HG03439 (cell line): ENCODE results near the gene ATAD3B.
"Not testable (repeated sequence)": the region's sequence is repeated elsewhere in the genome, so short reads cannot be mapped to it uniquely, and the experiment has no call there.

Experiments used
- ATAC-seq: cut with Tn5 transposase; IDR thresholded peaks from one replicate; pipeline ENCODE4 v1.9.1; 2021; ENCODE audit warnings: mild to moderate bottlenecking, moderate library complexity; ENCODE audit not compliant: unreplicated experiment

The ATAD3B gene

GRCh38 chr1:1432951-1433803 is 38.4 kb upstream of the ATAD3B start:
- no peak for ATAC-seq

GRCh38 chr1:1433804-1434130 is 37.8 kb upstream of the ATAD3B start:
- no peak for ATAC-seq

DNA sequence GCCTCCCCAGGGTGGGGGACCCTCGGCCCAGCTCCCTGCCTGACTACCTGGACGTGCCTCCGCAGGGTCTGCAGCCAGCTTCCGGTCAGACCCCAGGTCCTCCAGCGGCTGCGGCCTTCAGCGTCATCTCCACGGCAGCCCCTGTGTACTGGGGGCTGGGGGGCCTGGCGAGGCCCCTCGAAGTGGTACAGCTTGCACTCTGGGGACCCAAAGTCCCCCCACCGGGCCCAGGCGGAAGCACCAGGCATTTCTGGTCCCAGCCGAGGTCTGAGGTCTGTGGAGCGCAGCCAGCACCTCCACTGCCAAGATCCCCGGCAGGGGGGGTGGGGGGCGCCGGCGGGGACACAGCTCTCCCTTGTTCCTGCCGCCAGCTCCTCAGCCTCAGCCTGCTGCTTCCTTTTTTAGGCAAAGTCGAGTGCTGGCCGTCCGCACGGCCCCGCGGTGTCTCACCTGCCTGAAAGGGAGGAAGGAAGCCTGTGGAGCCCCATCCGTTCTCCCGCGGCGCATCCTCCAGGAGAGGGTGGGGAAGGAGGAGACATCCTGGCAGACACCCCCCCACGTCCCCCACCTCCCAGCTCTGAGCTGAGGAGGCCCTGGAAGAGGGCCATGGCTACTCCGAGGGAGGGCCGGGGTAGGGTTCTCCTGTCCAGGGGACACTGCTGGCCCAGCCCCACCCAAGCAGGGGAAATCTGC is 37.3 kb upstream of the ATAD3B start:
- ATAC-seq = no peak

- no peak for ATAC-seq
These were observed 36.8 kb upstream of the ATAD3B start for GRCh38 chr1:1434824-1435105.

DNA sequence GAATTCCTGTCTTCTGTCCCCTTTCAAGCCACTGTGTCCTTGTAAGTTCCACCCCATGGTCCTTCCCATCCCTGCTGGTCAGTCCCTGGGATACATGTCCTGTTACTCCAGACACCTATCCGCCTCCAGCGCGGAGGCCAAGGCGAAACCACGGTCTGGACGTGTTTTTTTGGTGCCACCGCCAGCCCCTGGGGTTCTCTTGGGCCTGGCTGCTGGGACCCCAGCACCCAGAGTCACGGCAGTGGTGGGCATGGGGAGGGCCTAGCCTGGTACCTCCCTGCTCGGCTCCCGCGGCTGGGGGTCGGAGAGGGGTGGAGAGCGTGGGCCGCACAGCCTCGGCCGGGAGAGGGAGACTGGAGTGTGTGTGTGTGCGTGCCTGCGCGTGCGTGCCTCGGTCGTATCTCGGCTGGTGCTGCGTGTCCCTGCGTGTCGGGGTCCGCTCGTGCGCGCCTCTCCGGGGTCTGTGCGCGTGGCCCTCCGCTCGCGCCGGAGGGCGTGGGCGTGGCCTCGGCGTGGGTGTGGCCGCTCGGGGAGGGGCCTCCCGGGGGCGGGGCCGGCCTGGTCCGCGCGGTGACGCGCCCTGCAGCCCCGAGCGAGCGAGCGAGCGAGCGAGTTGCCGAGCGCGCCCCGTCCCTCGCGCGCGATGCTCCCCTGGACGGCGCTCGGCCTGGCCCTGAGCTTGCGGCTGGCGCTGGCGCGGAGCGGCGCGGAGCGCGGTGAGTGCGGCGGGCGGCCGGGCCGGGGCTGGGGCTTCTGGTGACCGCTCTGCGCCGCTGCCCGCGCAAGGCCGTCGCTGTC is 36.3 kb upstream of the ATAD3B start, which contains the start of gene VWA1:
TSS of gene VWA1 (plus strand) at position 585 of the 798 bp plus-strand sequence. CDS start at position 644, 59 bp downstream.
- ATAC-seq = no peak

DNA sequence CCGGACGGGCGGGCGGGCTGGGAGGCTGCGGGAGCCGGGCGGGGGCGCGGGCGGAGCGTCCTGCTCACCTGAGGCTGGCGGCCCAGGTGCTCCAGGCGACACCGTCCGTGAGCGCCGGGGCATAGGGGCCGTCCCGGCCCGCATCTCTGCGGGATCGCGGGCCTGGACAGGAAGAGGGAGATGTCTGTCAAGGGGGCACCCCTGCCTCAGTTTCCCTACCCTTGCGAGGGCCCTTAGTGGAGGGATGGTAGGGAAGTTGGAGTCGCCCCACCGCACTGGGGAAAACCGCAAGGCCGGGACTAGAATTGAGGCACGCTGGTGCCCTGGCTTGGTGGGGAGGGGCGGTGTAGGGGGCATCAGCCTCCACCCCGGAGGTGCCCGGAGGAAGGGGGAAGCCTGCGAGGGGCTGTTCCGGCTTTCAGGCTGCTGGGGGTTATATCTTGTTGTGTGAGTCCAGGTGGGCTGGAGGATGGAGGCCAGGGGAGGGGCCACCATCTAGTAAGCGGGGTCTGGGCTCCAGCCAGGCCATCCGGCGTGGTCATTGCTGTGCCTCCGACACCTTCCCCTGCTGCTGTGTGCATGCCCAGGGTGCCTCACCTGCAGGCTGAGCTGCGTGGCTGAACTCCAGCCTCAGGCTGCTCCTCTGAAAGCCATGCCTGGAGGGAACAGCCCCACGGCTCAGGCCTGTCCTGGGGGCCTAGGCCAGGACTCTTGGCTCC is 35.5 kb upstream of the ATAD3B start:
- ATAC-seq = no peak

- ATAC-seq = no peak
These were observed 34.9 kb upstream of the ATAD3B start for GRCh38 chr1:1436630-1437032.

GRCh38 chr1:1437033-1437903 is 34.3 kb upstream of the ATAD3B start:
- no peak for ATAC-seq

DNA sequence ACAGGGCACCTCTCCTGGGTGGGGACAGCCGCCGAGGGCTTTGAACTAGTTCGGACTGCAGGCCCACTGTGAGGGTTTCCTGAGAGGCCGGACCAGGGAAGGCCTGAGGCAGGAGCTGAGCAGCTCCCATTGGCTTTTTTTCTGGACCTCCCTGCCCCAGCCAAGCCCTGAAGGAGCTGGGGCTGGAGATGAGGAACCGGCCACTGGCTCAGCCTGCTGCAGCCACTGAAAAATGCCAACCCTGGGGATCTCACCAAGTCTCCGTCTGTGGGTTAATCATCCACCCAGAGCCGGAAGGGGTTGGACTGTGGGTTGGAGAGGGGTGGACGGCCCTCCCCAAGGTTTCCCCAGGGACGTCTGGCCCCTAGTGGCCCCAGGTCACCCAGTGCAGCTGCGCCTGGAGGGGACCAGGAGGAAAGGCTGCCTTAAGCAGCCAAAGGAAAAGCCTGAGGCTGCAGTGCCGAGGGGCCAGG is 33.6 kb upstream of the ATAD3B start:
- ATAC-seq = no peak

DNA sequence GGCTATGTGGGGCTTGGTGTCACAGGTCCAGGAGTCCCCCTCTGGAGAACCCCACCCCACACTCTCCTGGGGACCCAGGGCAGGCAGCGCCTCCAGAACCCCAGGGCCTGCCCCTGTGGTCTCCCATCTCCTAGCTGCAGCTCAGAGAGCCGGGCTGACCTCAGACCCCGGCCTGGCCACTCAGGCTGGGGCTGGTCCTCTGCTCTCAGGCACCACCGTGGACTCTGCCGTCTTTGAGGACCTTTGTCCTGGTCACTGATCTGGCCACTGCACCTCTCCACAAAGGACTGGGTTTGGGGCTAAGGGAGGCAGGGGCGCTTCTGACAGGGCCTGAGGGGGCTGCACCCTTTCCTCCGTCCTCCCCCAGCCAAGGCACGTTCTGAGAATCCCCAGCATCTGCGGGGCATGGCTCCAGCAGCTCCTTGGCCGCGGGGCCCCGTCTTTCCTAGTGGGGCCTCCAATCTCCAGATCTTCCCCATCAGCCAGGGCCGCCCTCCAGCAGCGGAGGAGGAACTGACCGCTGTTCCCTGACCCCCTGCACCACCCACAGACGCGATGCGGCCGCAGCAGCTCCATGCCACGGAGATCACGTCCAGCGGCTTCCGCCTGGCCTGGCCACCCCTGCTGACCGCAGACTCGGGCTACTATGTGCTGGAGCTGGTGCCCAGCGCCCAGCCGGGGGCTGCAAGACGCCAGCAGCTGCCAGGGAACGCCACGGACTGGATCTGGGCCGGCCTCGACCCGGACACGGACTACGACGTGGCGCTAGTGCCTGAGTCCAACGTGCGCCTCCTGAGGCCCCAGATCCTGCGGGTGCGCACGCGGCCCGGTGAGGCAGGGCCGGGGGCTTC is 32.8 kb upstream of the ATAD3B start:
- no peak for ATAC-seq

GRCh38 chr1:1439546-1440261 is 31.9 kb upstream of the ATAD3B start:
- ATAC-seq = no peak

DNA sequence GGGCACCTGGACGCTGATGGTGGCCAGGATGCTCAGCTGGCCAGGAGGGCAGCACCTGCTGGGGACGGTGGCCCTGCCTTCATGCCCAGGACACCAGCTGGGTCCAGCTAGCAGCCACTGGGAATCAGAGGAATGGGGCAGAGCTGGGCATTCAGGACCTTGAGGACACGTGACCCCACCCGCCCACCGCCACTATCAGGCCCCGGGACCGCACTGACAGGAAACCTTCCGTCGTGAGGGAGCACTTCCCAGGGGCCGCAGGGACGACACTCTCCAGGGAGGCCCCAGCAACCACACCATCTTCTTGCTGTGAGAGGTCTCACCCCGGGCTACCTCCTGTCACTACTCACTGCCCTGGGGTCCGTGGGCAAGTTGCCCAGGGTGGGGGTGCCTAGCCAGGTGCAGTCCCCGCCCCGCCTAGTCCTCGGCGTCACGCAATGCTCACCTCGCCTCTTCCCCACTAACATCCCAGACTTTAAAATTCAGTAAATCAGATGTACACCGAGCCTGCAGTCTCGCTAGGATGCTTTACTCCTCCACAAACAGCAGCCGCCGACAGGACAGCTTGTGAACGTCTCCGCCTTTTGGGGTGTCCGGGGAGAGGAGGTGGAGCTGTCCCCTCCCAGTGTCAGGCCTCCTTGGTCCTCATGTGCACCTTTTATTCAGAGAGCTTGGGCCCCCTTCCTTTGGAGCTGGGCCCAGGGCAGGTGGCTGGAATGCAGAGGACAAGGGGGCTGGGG is 31.1 kb upstream of the ATAD3B start:
- no peak for ATAC-seq

GRCh38 chr1:1441002-1441888 is 30.3 kb upstream of the ATAD3B start:
- ATAC-seq = no peak

DNA sequence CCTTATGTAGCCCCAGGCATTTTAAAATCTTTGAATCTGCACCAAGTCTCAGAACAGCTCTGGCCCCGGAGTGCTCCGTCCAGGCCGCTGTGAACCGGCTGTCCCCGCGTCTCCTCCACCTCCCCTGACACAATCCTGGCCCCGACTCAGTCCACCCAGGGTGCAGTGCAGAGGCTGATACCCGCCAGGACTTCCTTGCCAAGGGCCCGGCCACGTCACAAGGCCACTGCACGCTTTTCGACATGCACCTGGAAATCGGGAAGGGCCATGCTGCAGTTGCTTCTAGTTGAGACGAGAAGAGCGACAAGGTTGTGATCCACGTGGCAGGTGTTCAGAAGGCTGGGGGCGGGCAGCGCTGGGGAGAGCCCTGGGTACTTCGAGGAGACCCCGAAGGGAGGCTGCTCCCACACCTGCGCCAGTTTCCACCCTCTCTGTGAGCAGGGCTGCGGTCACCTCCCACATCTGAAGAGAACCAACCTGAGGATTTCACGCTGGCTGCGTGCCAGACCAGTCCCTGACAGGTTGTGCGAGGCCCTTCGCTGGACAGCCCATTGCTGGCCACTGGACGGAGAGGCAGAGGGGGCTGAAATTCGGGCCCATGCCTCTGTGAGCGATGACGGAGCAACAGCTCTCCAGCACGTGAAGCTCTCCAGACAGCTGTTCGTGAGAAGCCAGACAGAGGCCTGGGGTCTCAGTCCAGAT is 29.3 kb upstream of the ATAD3B start:
- ATAC-seq = no peak

DNA sequence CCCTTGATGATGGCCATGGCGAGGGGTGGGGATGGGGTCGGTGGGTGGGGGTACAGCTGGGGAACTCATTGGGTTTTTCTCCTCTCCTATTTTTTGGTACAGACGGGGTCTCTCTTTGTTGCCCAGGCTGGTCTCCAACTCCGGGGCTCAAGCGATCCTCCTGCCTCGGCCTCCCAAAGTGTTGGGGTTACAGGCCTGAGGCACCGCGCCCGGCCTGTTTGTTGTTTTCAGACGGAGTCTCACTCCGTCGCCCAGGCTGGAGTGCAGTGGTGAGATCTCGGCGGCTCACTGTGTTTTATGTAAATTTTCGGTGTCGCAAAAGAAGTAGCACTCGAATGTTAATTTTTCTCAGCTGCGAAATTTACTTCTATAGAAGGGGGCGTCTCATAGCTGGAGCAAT is 24.9 kb upstream of the ATAD3B start:
- not testable (repeated sequence) for ATAC-seq

DNA sequence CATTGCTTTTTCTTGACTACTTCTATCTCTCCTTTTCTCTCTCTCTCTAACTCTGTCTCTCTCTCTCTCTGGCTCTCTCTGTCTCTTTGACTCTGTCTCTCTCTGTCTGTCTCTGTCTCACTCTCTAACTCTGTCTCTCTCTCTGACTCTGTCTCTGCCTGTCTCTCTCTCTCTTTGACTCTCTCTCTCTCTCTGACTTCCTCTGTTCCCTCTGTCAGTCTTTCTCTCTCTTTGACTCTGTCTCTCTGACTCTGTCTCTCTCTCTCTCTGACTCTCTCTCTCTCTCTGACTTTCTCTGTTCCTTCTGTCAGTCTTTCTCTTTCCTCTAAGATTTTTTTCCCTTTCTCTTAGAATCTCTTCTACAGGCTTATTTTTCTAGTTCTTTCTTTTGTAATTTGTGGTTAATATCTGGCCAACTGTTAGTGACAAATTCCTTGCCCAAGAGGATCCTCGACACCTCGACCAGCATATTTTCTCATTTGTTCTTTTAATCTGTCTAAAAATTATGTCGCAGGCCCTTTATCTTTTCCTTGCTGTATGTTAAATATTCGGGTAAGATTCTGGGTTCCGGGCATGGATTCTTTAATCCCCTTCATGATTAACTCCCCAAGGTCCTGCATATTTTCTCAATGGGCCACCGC is 22.3 kb upstream of the ATAD3B start, which contains the start of gene ATAD3C:
TSS of gene ATAD3C (plus strand) at position 591 of the 641 bp plus-strand sequence. CDS start 995 bp downstream, outside the sequence.
- no peak for ATAC-seq
